H1 (cell line): Measurements from ENCODE around the gene ARHGEF11. TPM values are rescaled to one million over a fixed set of nuclear protein-coding genes. Genes with fewer than 3 reads are reported as not detected.

Source experiments
- CTCF ChIA-PET: fragments of 300-600 bp; sonication (Branson Sonifier 250); formaldehyde crosslinking; loops from one replicate; lab custom pipeline; 2021; ENCODE audit not compliant: partially characterized antibody; lab: Charles Lee
- POLR2A ChIA-PET: fragments of 300-600 bp; sonication (Branson Sonifier 250); formaldehyde crosslinking; loops from one replicate; lab custom pipeline; 2021; ENCODE audit warnings: inconsistent platforms; ENCODE audit not compliant: partially characterized antibody; lab: Charles Lee
- DNase-seq, 2 experiments: peaks; one replicate each; pipeline versions ENCODE4 v3.0.0 to v3.0.0-alpha.2; 2010 to 2022; ENCODE audit warnings: low spot score in 2 of 2, low read depth in 1 of 2, mixed read lengths in 1 of 2
- FAIRE-seq: peaks from 2 replicates; lab custom pipeline; 2011; peaks lifted over from hg19 to GRCh38; lab: Jason Lieb, UNC
- H2AFZ ChIP-seq: 2 replicates; pipeline ENCODE4 v1.8.1; 2012; ENCODE audit warnings: low read length, inconsistent platforms
- H2AK5ac ChIP-seq: 2 replicates; pipeline ENCODE4 v1.6.1; 2013; ENCODE audit warnings: low read depth, low read length
- H2BK120ac ChIP-seq: replicated peaks from 2 replicates; pipeline ENCODE3; 2013; ENCODE audit warnings: low read depth, low read length, inconsistent platforms
- H2BK12ac ChIP-seq: 2 replicates; pipeline ENCODE4 v1.6.1; 2013; ENCODE audit warnings: low read depth, low read length
- H2BK15ac ChIP-seq: 2 replicates; pipeline ENCODE4 v1.6.1; 2013; ENCODE audit warnings: low read length
- H2BK20ac ChIP-seq: 2 replicates; pipeline ENCODE4 v1.6.1; 2013; ENCODE audit warnings: low read length
- H2BK5ac ChIP-seq: 2 replicates; pipeline ENCODE4 v1.6.1; 2013; ENCODE audit warnings: low read depth, low read length
- H3K14ac ChIP-seq: 2 replicates; pipeline ENCODE4 v1.6.1; 2013; ENCODE audit warnings: inconsistent platforms; ENCODE audit not compliant: insufficient read length
- H3K18ac ChIP-seq: 2 replicates; pipeline ENCODE4 v1.6.1; 2013; ENCODE audit warnings: low read length; ENCODE audit errors: extremely low read depth
- H3K23ac ChIP-seq: 2 replicates; pipeline ENCODE4 v1.6.1; 2013; ENCODE audit warnings: inconsistent platforms; ENCODE audit not compliant: insufficient read length
- H3K23me2 ChIP-seq: 2 replicates; pipeline ENCODE4 v1.6.1; 2013; ENCODE audit warnings: low read depth, low read length
- H3K27ac ChIP-seq: 2 replicates; pipeline ENCODE4 v1.6.1; 2011; ENCODE audit warnings: low read depth, low read length, inconsistent platforms
- H3K27me3 ChIP-seq, 4 experiments: replicated peaks in 1 of 4; 1 replicate in 1 of 4; 2 replicates in 3 of 4; pipeline versions ENCODE4 v1.6.1 to v1.8.1; 2011 to 2013; ENCODE audit warnings: low read length in 3 of 4, mild to moderate bottlenecking in 3 of 4, inconsistent platforms in 2 of 4, mixed read lengths in 2 of 4, moderate library complexity in 1 of 4; ENCODE audit not compliant: control insufficient read depth in 3 of 4, insufficient read depth in 3 of 4; ENCODE audit errors: extremely low read depth in 1 of 4
- H3K36me3 ChIP-seq, 4 experiments: 2 replicates each; pipeline versions ENCODE4 v1.6.1 to v1.8.1; 2011 to 2013; ENCODE audit warnings: mild to moderate bottlenecking in 4 of 4, low read length in 3 of 4, moderate library complexity in 2 of 4, control low read depth in 1 of 4, inconsistent platforms in 1 of 4; ENCODE audit not compliant: insufficient read depth in 4 of 4, control insufficient read depth in 2 of 4
- H3K4ac ChIP-seq: replicated peaks from 2 replicates; pipeline ENCODE3; 2013; ENCODE audit warnings: low read length, low read depth, mixed read lengths, inconsistent platforms; ENCODE audit not compliant: insufficient read length
- H3K4me1 ChIP-seq, 4 experiments: replicated peaks in 1 of 4; 1 replicate in 1 of 4; 2 replicates in 3 of 4; pipeline versions ENCODE4 v1.6.1 to v1.8.1; 2011 to 2013; ENCODE audit warnings: low read length in 3 of 4, inconsistent platforms in 2 of 4, mixed read lengths in 1 of 4; ENCODE audit not compliant: insufficient read depth in 4 of 4, control insufficient read depth in 3 of 4
- H3K4me2 ChIP-seq, 2 experiments: 2 replicates each; pipeline versions ENCODE4 v1.6.1 to v1.8.1; 2011 to 2013; ENCODE audit warnings: low read depth in 2 of 2, low read length in 2 of 2, control low read depth in 1 of 2, inconsistent platforms in 1 of 2, mild to moderate bottlenecking in 1 of 2; ENCODE audit not compliant: insufficient read depth in 1 of 2
- H3K4me3 ChIP-seq, 4 experiments: fragments of 200-600, 300-600 bp in 1 of 4; sonication (generic), shearing (Covaris generic), sonication (Bioruptor Twin) in 1 of 4; 2 replicates each; pipeline versions ENCODE4 v1.5.1 to v1.8.1; 2011 to 2016; ENCODE audit warnings: low read length in 4 of 4, low read depth in 3 of 4, control low read depth in 2 of 4, inconsistent platforms in 2 of 4, mild to moderate bottlenecking in 2 of 4, mixed read lengths in 1 of 4, moderate library complexity in 1 of 4; ENCODE audit not compliant: insufficient read depth in 2 of 4; ENCODE audit errors: extremely low read depth in 1 of 4
- H3K56ac ChIP-seq: replicated peaks from 2 replicates; pipeline ENCODE3; 2013; ENCODE audit warnings: low read depth, mild to moderate bottlenecking, mixed read lengths, low read length, inconsistent platforms; ENCODE audit not compliant: insufficient read length
- H3K79me1 ChIP-seq: 2 replicates; pipeline ENCODE4 v1.6.1; 2013; ENCODE audit warnings: low read depth, low read length, control low read depth
- H3K79me2 ChIP-seq, 2 experiments: 2 replicates each; pipeline versions ENCODE4 v1.6.1 to v1.8.1; 2012 to 2013; ENCODE audit warnings: low read length in 2 of 2, mild to moderate bottlenecking in 2 of 2, inconsistent platforms in 1 of 2; ENCODE audit not compliant: insufficient read depth in 2 of 2, control insufficient read depth in 1 of 2
- H3K9ac ChIP-seq, 4 experiments: replicated peaks in 1 of 4; 1 replicate in 1 of 4; 2 replicates in 3 of 4; pipeline versions ENCODE4 v1.6.1 to v1.8.1; 2011 to 2013; ENCODE audit warnings: low read depth in 3 of 4, low read length in 3 of 4, control low read depth in 2 of 4, mild to moderate bottlenecking in 2 of 4, moderate library complexity in 2 of 4, inconsistent platforms in 1 of 4; ENCODE audit errors: extremely low read depth in 1 of 4
- H3K9me3 ChIP-seq, 2 experiments: 2 replicates each; pipeline versions ENCODE4 v1.6.1 to v1.8.1; 2012 to 2013; ENCODE audit warnings: mild to moderate bottlenecking in 2 of 2, moderate library complexity in 2 of 2, control low read depth in 1 of 2, inconsistent platforms in 1 of 2, low read depth in 1 of 2, low read length in 1 of 2, mixed read lengths in 1 of 2; ENCODE audit not compliant: insufficient read depth in 2 of 2
- H4K20me1 ChIP-seq, 2 experiments: replicated peaks in 1 of 2; 2 replicates each; pipeline versions ENCODE3 to v1.8.1; 2011 to 2013; ENCODE audit warnings: inconsistent platforms in 2 of 2, low read length in 2 of 2, mild to moderate bottlenecking in 1 of 2; ENCODE audit not compliant: insufficient read depth in 2 of 2, control insufficient read depth in 1 of 2
- H4K5ac ChIP-seq: 2 replicates; pipeline ENCODE4 v1.6.1; 2013; ENCODE audit warnings: low read length, low read depth, mixed read lengths, inconsistent platforms; ENCODE audit not compliant: insufficient read length
- H4K8ac ChIP-seq: 2 replicates; pipeline ENCODE4 v1.8.0; 2013; ENCODE audit warnings: mild to moderate bottlenecking, moderate library complexity, low read length, inconsistent platforms; ENCODE audit not compliant: insufficient read depth; ENCODE audit errors: extremely low read depth
- H4K91ac ChIP-seq: replicated peaks from 2 replicates; pipeline ENCODE3; 2013; ENCODE audit warnings: low read length, mixed read lengths, inconsistent platforms; ENCODE audit not compliant: insufficient read length
- BACH1 ChIP-seq: IDR thresholded peaks from 2 replicates; pipeline ENCODE4 v1.6.1; 2012; ENCODE audit warnings: low read length, improper control_type of control experiment
- BRCA1 ChIP-seq: IDR thresholded peaks from 2 replicates; pipeline ENCODE4 v1.6.1; 2012; ENCODE audit warnings: low read depth, low read length, improper control_type of control experiment
- CREB1 ChIP-seq: IDR thresholded peaks from 2 replicates; pipeline ENCODE4 v1.6.1; 2012; ENCODE audit warnings: inconsistent platforms
- KDM4A ChIP-seq: IDR thresholded peaks from one replicate; pipeline ENCODE4 v1.7.1; 2012; ENCODE audit warnings: low read depth, mild to moderate bottlenecking, moderate library complexity, low read length, inconsistent platforms; ENCODE audit not compliant: severe bottlenecking
- SAP30 ChIP-seq: fragments of 300-600 bp; sonication (generic); IDR thresholded peaks from 2 replicates; pipeline ENCODE4 v1.7.1; 2012; ENCODE audit warnings: low read length, moderate library complexity, mild to moderate bottlenecking, inconsistent platforms; ENCODE audit not compliant: insufficient read depth, insufficient replicate concordance
- TBP ChIP-seq: IDR thresholded peaks from 2 replicates; pipeline ENCODE4 v1.6.1; 2011; ENCODE audit warnings: low read depth, low read length, improper control_type of control experiment
- WGBS, 2 experiments: shearing (Covaris generic) in 1 of 2; methylation state at CpG; one replicate each; pipeline versions ENCODE4 v1.1.6 to v1.1.7; 2013 to 2015; ENCODE audit warnings: low lambda C conversion rate in 2 of 2, mixed read lengths in 2 of 2, inconsistent platforms in 1 of 2, low coverage in 1 of 2, missing lambda C conversion rate in 1 of 2; ENCODE audit not compliant: insufficient replicate concordance in 2 of 2, insufficient coverage in 1 of 2, insufficient read length in 1 of 2; ENCODE audit errors: extremely low coverage in 1 of 2, missing lambda C conversion rate in 1 of 2; 5-methylcytosine and 5-hydroxymethylcytosine counted together
- polyA plus RNA-seq, 7 experiments: library from polyadenylated mRNA; depleted of rRNA in 3 of 7; stranded (reverse) in 5 of 7; unstranded in 2 of 7; fragments of >200 nt in 5 of 7; fragments of 200-250 nt in 2 of 7; gene quantifications; 1 replicate in 5 of 7; 2 replicates in 1 of 7; 4 replicates in 1 of 7; pipeline versions ENCODE4 v1.2.1 to v1.2.3, GENCODE V29; 2011 to 2013; ENCODE audit warnings: missing spikeins in 2 of 7, mixed read lengths in 2 of 7
- total RNA-seq: library from RNA; stranded (reverse); fragmentation: NEBNext Ultra II Directional; extraction: Animal tissue kit (Norgen Biotek cat#: 25700); gene quantifications from 2 replicates; pipeline ENCODE4 v1.2.1, GENCODE V29; 2021

ARHGEF11 gene
- total and polyA plus RNA-seq, 2 of the 8 experiments (the other 6 are each of a cell fraction or from before 2014, with no cell fraction given) = 19.9 to 33.1 TPM

DNA sequence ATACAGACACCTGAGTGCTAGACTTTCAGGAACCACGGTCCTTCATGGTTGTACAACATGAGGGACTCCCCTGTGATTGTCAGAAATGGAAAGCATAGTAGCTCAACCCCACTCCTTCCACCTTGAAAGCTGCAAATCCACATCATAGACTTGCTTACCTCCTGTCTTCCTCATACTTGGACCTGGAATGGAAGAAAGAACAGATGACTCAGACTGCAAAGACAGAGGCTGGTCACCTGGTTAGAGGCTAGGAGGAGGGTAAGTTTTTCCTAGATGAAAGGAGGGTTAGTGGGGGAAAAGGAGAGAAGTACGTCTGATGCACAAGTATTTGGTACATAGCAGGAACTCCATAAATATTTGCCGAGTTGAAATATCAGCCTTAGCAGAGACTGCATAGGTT lies 87.9 kb downstream of the ARHGEF11 start:
- no peaks in the 10 kb centered on the region for H3K79me2 ChIP-seq
- H3K23ac ChIP-seq = no peak overlapping the region
- H3K4ac ChIP-seq = no peak overlapping the region
- TF ChIP-seq BACH1 (no peak), KDM4A (no peak), CREB1 (no peak), TBP (no peak), SAP30 (no peak), BRCA1 (no peak)
- H3K79me1 ChIP-seq = no peaks in the 10 kb centered on the region
- H3K4me2 ChIP-seq = no peak overlapping the region
- FAIRE-seq = no peak
- peaks cover 19 to 68% (median 51%) of the 10 kb centered on the region in 4 experiments; a peak in 7 of 8 replicates for H3K36me3 ChIP-seq
- 87% methylated on average over 3 of the region's 3 CpGs; no CpG with 5 or more reads in 1 of the 2 experiments for WGBS, 2 experiments
- DNase-seq = no peak
- no peak overlapping the region for H3K27ac ChIP-seq
- H3K9me3 ChIP-seq = no peaks in the 10 kb centered on the region
- no peak overlapping the region for H3K18ac ChIP-seq
- H2AFZ ChIP-seq = no peak overlapping the region
- no peaks in the 10 kb centered on the region for H3K27me3 ChIP-seq
- H2AK5ac ChIP-seq = no peak overlapping the region
- H2BK12ac ChIP-seq = no peak overlapping the region
- H2BK120ac ChIP-seq = no peak overlapping the region
- no peak overlapping the region for H4K8ac ChIP-seq
- H3K9ac ChIP-seq = no peak overlapping the region
- ChIA-PET CTCF (interaction anchor here (0.9 to 3.3 kb wide), 9 partner anchors 10 to 199 kb away, joined by 3 to 11 read pairs (median 6); no protein-coding TSS in a partner anchor), POLR2A (no interaction called here)
- H4K5ac ChIP-seq = no peak overlapping the region
- H4K20me1 ChIP-seq = no peaks in the 10 kb centered on the region
- H3K4me1 ChIP-seq = no peaks in the 10 kb centered on the region
- H4K91ac ChIP-seq = no peak overlapping the region
- H3K56ac ChIP-seq = no peak overlapping the region
- no peak overlapping the region for H3K4me3 ChIP-seq
- H3K23me2 ChIP-seq = no peaks in the 10 kb centered on the region
- H2BK20ac ChIP-seq = no peak overlapping the region
- no peak overlapping the region for H3K14ac ChIP-seq
- H2BK5ac ChIP-seq = no peak overlapping the region
- no peak overlapping the region for H2BK15ac ChIP-seq
